Endothelial cell of umbilical vein (primary cell): Measurements from ENCODE around the gene MAPK4. TPM values are rescaled to one million over a fixed set of nuclear protein-coding genes. Genes with fewer than 3 reads are reported as not detected.

Experiments used
- BruUV-seq: library from RNA; stranded (reverse); fragments of 400-500 nt; replicated peaks from 2 replicates; lab custom pipeline; 2021; lab: Mats Ljungman, UMichigan
- CTCF ChIA-PET: fragments of 300-600, 350-600 bp; sonication (Branson Sonifier 250); formaldehyde crosslinking; loops from one replicate; lab custom pipeline; 2021; ENCODE audit warnings: antibody characterized with exemption, inconsistent platforms; lab: Charles Lee
- POLR2A ChIA-PET: fragments of 300-600, 350-600 bp; sonication (Branson Sonifier 250); formaldehyde crosslinking; loops from one replicate; lab custom pipeline; 2021; ENCODE audit warnings: antibody characterized with exemption, inconsistent platforms; lab: Charles Lee
- DNase-seq: peaks from one replicate; pipeline ENCODE4 v3.0.0-alpha.2; 2011; ENCODE audit warnings: low read depth, low spot score
- FAIRE-seq: peaks from 2 replicates; lab custom pipeline; 2011; peaks lifted over from hg19 to GRCh38; lab: Jason Lieb, UNC
- H2AFZ ChIP-seq: 2 replicates; pipeline ENCODE4 v1.6.0; 2012; ENCODE audit warnings: low read depth, low read length, control low read depth, inconsistent platforms
- H3K27ac ChIP-seq: 2 replicates; pipeline ENCODE4 v1.5.1; 2011; ENCODE audit warnings: low read depth, mild to moderate bottlenecking, control low read depth, low read length, moderate library complexity; ENCODE audit not compliant: insufficient read depth
- H3K27me3 ChIP-seq, 2 experiments: 2 replicates each; pipeline versions ENCODE4 v1.6.0 to v1.6.1; 2011; ENCODE audit warnings: low read length in 2 of 2, mixed read lengths in 1 of 2; ENCODE audit not compliant: control insufficient read depth in 2 of 2, insufficient read depth in 2 of 2
- H3K36me3 ChIP-seq, 2 experiments: 2 replicates in 1 of 2; 3 replicates in 1 of 2; pipeline ENCODE4 v1.5.1; 2011; ENCODE audit warnings: low read length in 2 of 2, mild to moderate bottlenecking in 1 of 2, moderate library complexity in 1 of 2; ENCODE audit not compliant: control insufficient read depth in 2 of 2, insufficient read depth in 2 of 2; ENCODE audit errors: extremely low read depth in 1 of 2
- H3K4me1 ChIP-seq: 3 replicates; pipeline ENCODE4 v1.5.1; 2011; ENCODE audit warnings: mild to moderate bottlenecking, low read length; ENCODE audit not compliant: control insufficient read depth, insufficient read depth; ENCODE audit errors: extremely low read depth
- H3K4me2 ChIP-seq: 2 replicates; pipeline ENCODE4 v1.6.1; 2011; ENCODE audit warnings: low read length, control low read depth, mixed read lengths; ENCODE audit not compliant: insufficient read depth
- H3K4me3 ChIP-seq, 3 experiments: fragments of 200-600 bp in 1 of 3; sonication (generic), shearing (Covaris generic) in 1 of 3; replicated peaks in 1 of 3; 2 replicates each; pipeline ENCODE4 v1.5.1; 2011 to 2016; ENCODE audit warnings: control low read depth in 3 of 3, low read length in 3 of 3, mild to moderate bottlenecking in 2 of 3, inconsistent platforms in 1 of 3, low read depth in 1 of 3, moderate library complexity in 1 of 3; ENCODE audit not compliant: insufficient read depth in 1 of 3
- H3K79me2 ChIP-seq: 2 replicates; pipeline ENCODE4 v1.6.0; 2012; ENCODE audit warnings: low read length, inconsistent platforms; ENCODE audit not compliant: control insufficient read depth, insufficient read depth
- H3K9ac ChIP-seq: replicated peaks from 2 replicates; pipeline ENCODE3; 2011; ENCODE audit warnings: low read length, control low read depth; ENCODE audit not compliant: insufficient read depth; ENCODE audit errors: extremely low read depth
- H3K9me1 ChIP-seq: replicated peaks from 3 replicates; pipeline ENCODE4 v1.6.0; 2011; ENCODE audit warnings: mild to moderate bottlenecking, low read length; ENCODE audit not compliant: control insufficient read depth, insufficient read depth; ENCODE audit errors: extremely low read depth
- H3K9me3 ChIP-seq: replicated peaks from 2 replicates; pipeline ENCODE4 v1.5.1; 2012; ENCODE audit warnings: low read length, inconsistent platforms; ENCODE audit not compliant: control insufficient read depth, insufficient read depth
- H4K20me1 ChIP-seq: replicated peaks from 2 replicates; pipeline ENCODE3; 2011; ENCODE audit warnings: mild to moderate bottlenecking, low read length; ENCODE audit not compliant: control insufficient read depth, insufficient read depth; ENCODE audit errors: extremely low read depth
- CTCF ChIP-seq, 2 donors: IDR thresholded peaks; 1 replicate in 1 of 2; 2 replicates in 1 of 2; pipeline ENCODE4 v1.5.1; 2011; ENCODE audit warnings: low read length in 2 of 2, mild to moderate bottlenecking in 2 of 2, moderate library complexity in 2 of 2, control low read depth in 1 of 2, inconsistent platforms in 1 of 2, low read depth in 1 of 2; ENCODE audit not compliant: insufficient read depth in 1 of 2; ENCODE audit errors: extremely low read depth in 1 of 2
- EZH2 ChIP-seq: IDR thresholded peaks from 2 replicates; pipeline ENCODE4 v1.6.1; 2012; ENCODE audit warnings: borderline replicate concordance, low read depth, mild to moderate bottlenecking, moderate library complexity, low read length, inconsistent platforms; ENCODE audit not compliant: severe bottlenecking
- FOS ChIP-seq: IDR thresholded peaks from 2 replicates; pipeline ENCODE4 v1.6.1; 2011; ENCODE audit warnings: mild to moderate bottlenecking, low read length, moderate library complexity, borderline replicate concordance; ENCODE audit not compliant: insufficient read depth
- GATA2 ChIP-seq: IDR thresholded peaks from 2 replicates; pipeline ENCODE4 v1.7.0; 2011; ENCODE audit warnings: low read depth, mild to moderate bottlenecking, moderate library complexity, mixed read lengths, low read length; ENCODE audit not compliant: insufficient read length, insufficient read depth
- JUN ChIP-seq: IDR thresholded peaks from 2 replicates; pipeline ENCODE4 v1.6.1; 2011; ENCODE audit warnings: borderline replicate concordance, low read depth; ENCODE audit not compliant: insufficient read length, insufficient read depth
- MAX ChIP-seq: IDR thresholded peaks from 2 replicates; pipeline ENCODE4 v1.6.1; 2011; ENCODE audit not compliant: insufficient read depth, insufficient read length
- MYC ChIP-seq: IDR thresholded peaks from one replicate; pipeline ENCODE4 v1.6.1; 2011; ENCODE audit warnings: mild to moderate bottlenecking, low read depth, low read length
- POLR2A ChIP-seq: IDR thresholded peaks from 2 replicates; pipeline ENCODE4 v1.6.1; 2012; ENCODE audit warnings: low read depth, mild to moderate bottlenecking, control low read depth, low read length
- POLR2AphosphoS5 ChIP-seq: IDR thresholded peaks from 2 replicates; pipeline ENCODE4 v1.6.1; 2012; ENCODE audit warnings: low read depth, mild to moderate bottlenecking, control low read depth, low read length, moderate library complexity; ENCODE audit not compliant: insufficient read depth
- dilution Hi-C: fragments of 300-500 bp; cut with MboI; formaldehyde crosslinking; loops from one replicate; pipeline ENCODE4 v1.15.0; 2019; ENCODE audit warnings: low sequenced_read_pairs; ENCODE audit not compliant: extremely low pct_ligation_motif_present
- intact Hi-C: fragments of 100-400 bp; cut with micrococcal nuclease; formaldehyde crosslinking; loops from one replicate; pipeline ENCODE4 v1.10.0; 2022
- polyA plus RNA-seq, 4 experiments: library from polyadenylated mRNA; depleted of rRNA in 3 of 4; stranded (reverse) in 3 of 4; unstranded in 1 of 4; fragments of >200 nt; gene quantifications; 2 replicates each; pipeline versions ENCODE4 v1.2.1 to v1.2.3, GENCODE V29; 2011 to 2012; ENCODE audit warnings: missing spikeins in 1 of 4
- total RNA-seq: library from RNA; stranded (reverse); gene quantifications from 2 replicates; pipeline ENCODE4 v1.2.3, GENCODE V29; 2021

Gene MAPK4
- total and polyA plus RNA-seq, 2 donors (not counting 3 experiments of a cell fraction or from before 2014, with no cell fraction given), result not detected

GRCh38 chr18:50694147-50694546 is 134.3 kb downstream of the MAPK4 start:
- TF ChIP-seq POLR2AphosphoS5 (no peak), JUN (no peak), POLR2A (no peak), GATA2 (no peak), MAX (no peak), CTCF (IDR thresholded peaks at IDR 0.05; ENCODE audit: extremely low read depth in 1 of 2, insufficient read depth in 1 of 2, low read depth in 1 of 2, low read length in 2 of 2) (no peak), FOS (no peak), EZH2 (no peak), MYC (no peak)
- H4K20me1 ChIP-seq, result no peaks in the 10 kb centered on the region
- no peaks in the 10 kb centered on the region for H3K9me3 ChIP-seq
- BruUV-seq, result no TSS peak
- no peak overlapping the region for H3K27ac ChIP-seq
- H3K27me3 ChIP-seq, result no peaks in the 10 kb centered on the region
- no peaks in the 10 kb centered on the region for H3K9me1 ChIP-seq
- no peak overlapping the region for H3K9ac ChIP-seq
- H3K4me3 ChIP-seq, result no peak overlapping the region
- ChIA-PET CTCF (no interaction called here), POLR2A (no interaction called here)
- no peaks in the 10 kb centered on the region for H3K79me2 ChIP-seq
- H3K4me2 ChIP-seq, result no peak overlapping the region
- H2AFZ ChIP-seq, result no peak overlapping the region
- DNase-seq (no peak), FAIRE-seq (no peak)
- intact Hi-C loops, result no loop called here
- H3K4me1 ChIP-seq, result no peaks in the 10 kb centered on the region
- dilution Hi-C loops, result no loop called here
- no peaks in the 10 kb centered on the region for H3K36me3 ChIP-seq
